Muscle of arm (tissue), 12 donors: ENCODE data around the gene PPM1J. TPM values are rescaled to one million over a fixed set of nuclear protein-coding genes. Genes with fewer than 3 reads are reported as not detected.
A peak's percentile ranks its signal among the peaks of the same experiment; 100 is the strongest.
"Not testable (repeated sequence)": the region's sequence is repeated elsewhere in the genome, so short reads cannot be mapped to it uniquely, and the experiment has no call there.

Experiments used
- DNase-seq: peaks from one replicate; pipeline ENCODE4 v3.0.0-alpha.2; 2013
- polyA plus RNA-seq, 12 donors: library from polyadenylated mRNA; unstranded; fragments of 120-200 nt; gene quantifications; one replicate each; pipeline ENCODE4 v1.2.1, GENCODE V29; 2013; ENCODE audit not compliant: insufficient read length in 12 of 12

Gene PPM1J
- polyA plus RNA-seq, 12 donors = 1.4 to 3.7 (median 2.7) TPM; not detected in 2

- no peak for DNase-seq
Observed at GRCh38 chr1:112722601-112723510, 7.7 kb upstream of the PPM1J start.

- DNase-seq = no peak
Observed at GRCh38 chr1:112721966-112722524, 6.9 kb upstream of the PPM1J start.

- DNase-seq = not testable (repeated sequence)
Observed at GRCh38 chr1:112721294-112721693, 6.2 kb upstream of the PPM1J start.

- DNase-seq = no peak
Observed at GRCh38 chr1:112720800-112721199, 5.7 kb upstream of the PPM1J start.

- DNase-seq = no peak
Observed at GRCh38 chr1:112719706-112720105, 4.6 kb upstream of the PPM1J start.

- DNase-seq = no peak
Observed at GRCh38 chr1:112718691-112719418, 3.7 kb upstream of the PPM1J start.

GRCh38 chr1:112717263-112717873, 2.2 kb upstream of the PPM1J start:
- DNase-seq = no peak

GRCh38 chr1:112716133-112716720, 1.1 kb upstream of the PPM1J start:
- DNase-seq = peak; percentile 94

- no peak for DNase-seq
Observed at GRCh38 chr1:112714313-112715263, 544 bp downstream of the PPM1J start.

GRCh38 chr1:112713466-112714312, 1.4 kb downstream of the PPM1J start:
- DNase-seq = no peak

GRCh38 chr1:112712701-112713128, 2.4 kb downstream of the PPM1J start:
- no peak for DNase-seq

- DNase-seq = no peak
Observed at GRCh38 chr1:112712191-112712590, 2.9 kb downstream of the PPM1J start.

GRCh38 chr1:112711670-112712069, 3.5 kb downstream of the PPM1J start:
- DNase-seq = no peak

- no peak for DNase-seq
Observed at GRCh38 chr1:112711041-112711440, 4.1 kb downstream of the PPM1J start.

- no peak for DNase-seq
Observed at GRCh38 chr1:112710586-112710985, 4.5 kb downstream of the PPM1J start.

- no peak for DNase-seq
Observed at GRCh38 chr1:112710159-112710558, 5.0 kb downstream of the PPM1J start.

- no peak for DNase-seq
Observed at GRCh38 chr1:112708489-112708888, 6.6 kb downstream of the PPM1J start.

- DNase-seq = no peak
Observed at GRCh38 chr1:112708002-112708448, 7.1 kb downstream of the PPM1J start.

- peak; percentile 88 for DNase-seq
Observed at GRCh38 chr1:112707221-112708001, 7.7 kb downstream of the PPM1J start.
